Measurements from ENCODE around the gene MIEF1.

Gene MIEF1

GRCh38 chr22:39496131-39496838 is 5.8 kb upstream of the MIEF1 start:
- H3K4me3 ChIP-seq (replicated peaks; ENCODE audit: low read depth, low read length) = no peak overlapping the region
- peak; percentile 85 for TF ChIP-seq CTCF (IDR thresholded peaks at IDR 0.05; ENCODE audit: low read depth, low read length, missing control alignments)
- no peak for DNase-seq (ENCODE audit: extremely low read depth, low read depth)

GRCh38 chr22:39497429-39497828 is 4.7 kb upstream of the MIEF1 start:
- TF ChIP-seq CTCF (IDR thresholded peaks at IDR 0.05; ENCODE audit: low read depth, low read length, missing control alignments) = no peak
- no peak for DNase-seq (ENCODE audit: extremely low read depth, low read depth)
- no peak overlapping the region for H3K4me3 ChIP-seq (replicated peaks; ENCODE audit: low read depth, low read length)

- H3K4me3 ChIP-seq (replicated peaks; ENCODE audit: low read depth, low read length) = no peak overlapping the region
- TF ChIP-seq CTCF (IDR thresholded peaks at IDR 0.05; ENCODE audit: low read depth, low read length, missing control alignments) = no peak
- DNase-seq (ENCODE audit: extremely low read depth, low read depth) = no peak
These were observed 3.7 kb upstream of the MIEF1 start for GRCh38 chr22:39498368-39498767.

- DNase-seq (ENCODE audit: extremely low read depth, low read depth) = no peak
- TF ChIP-seq CTCF (IDR thresholded peaks at IDR 0.05; ENCODE audit: low read depth, low read length, missing control alignments) = no peak
- no peak overlapping the region for H3K4me3 ChIP-seq (replicated peaks; ENCODE audit: low read depth, low read length)
These were observed 3.3 kb upstream of the MIEF1 start for GRCh38 chr22:39498802-39499201.

GRCh38 chr22:39500101-39500500 is 2.0 kb upstream of the MIEF1 start:
- DNase-seq (ENCODE audit: extremely low read depth, low read depth) = no peak
- no peak overlapping the region for H3K4me3 ChIP-seq (replicated peaks; ENCODE audit: low read depth, low read length)
- TF ChIP-seq CTCF (IDR thresholded peaks at IDR 0.05; ENCODE audit: low read depth, low read length, missing control alignments) = no peak

- DNase-seq (ENCODE audit: extremely low read depth, low read depth) = no peak
These were observed 414 bp upstream of the MIEF1 start for GRCh38 chr22:39501644-39502108.

More at GRCh38 chr22:39501644-39502108, 414 bp upstream of the MIEF1 start:
- no peak for TF ChIP-seq CTCF (IDR thresholded peaks at IDR 0.05; ENCODE audit: low read depth, low read length, missing control alignments)
- H3K4me3 ChIP-seq (replicated peaks; ENCODE audit: low read depth, low read length) = peak overlapping the region; percentile 99
